Activated CD8-positive, alpha-beta memory T cell treated with anti-CD3 and anti-CD28 coated beads, Interleukin-2, amount 50 U/mL, for 24 hours (primary cell): ENCODE results near the gene HLA-C.
"Not testable (repeated sequence)": the region's sequence is repeated elsewhere in the genome, so short reads cannot be mapped to it uniquely, and the experiment has no call there.

Experiments
- DNase-seq: peaks from one replicate; pipeline ENCODE4 v3.0.0-alpha.2; 2020; ENCODE audit errors: extremely low read depth

Gene HLA-C

GRCh38 chr6:31271641-31272357 lies at the start of gene HLA-C:
Gene HLA-C (minus strand): TSS chr6:31272092. CDS start chr6:31272071, 21 bp downstream.
- DNase-seq, result peak; percentile 84

- DNase-seq, result no peak
Measured at GRCh38 chr6:31321005-31321707, 49.3 kb upstream of the HLA-C start.

DNA sequence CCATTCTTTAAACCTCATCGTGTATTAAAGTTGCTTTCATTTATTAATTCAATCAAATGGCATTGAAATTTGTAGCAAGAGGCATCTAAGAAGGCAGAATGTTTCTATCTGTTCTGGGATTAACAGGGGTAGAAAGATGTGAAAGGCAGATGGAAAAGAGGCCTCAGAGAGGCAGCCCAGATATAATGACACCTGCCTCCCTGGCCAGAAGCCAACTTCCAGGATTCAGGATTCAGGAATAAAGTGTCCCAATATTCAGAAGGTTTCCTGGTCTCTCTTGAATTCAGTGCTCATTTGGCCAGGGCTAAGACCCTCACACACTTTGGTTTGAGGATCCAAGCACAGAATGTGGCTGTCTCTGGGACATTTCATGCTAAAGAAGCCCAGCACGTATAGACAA lies 45.1 kb upstream of the HLA-C start:
- DNase-seq, result no peak

GRCh38 chr6:31309641-31310040 lies 37.7 kb upstream of the HLA-C start:
- no peak for DNase-seq

GRCh38 chr6:31308845-31309175 lies 36.9 kb upstream of the HLA-C start:
- no peak for DNase-seq

DNA sequence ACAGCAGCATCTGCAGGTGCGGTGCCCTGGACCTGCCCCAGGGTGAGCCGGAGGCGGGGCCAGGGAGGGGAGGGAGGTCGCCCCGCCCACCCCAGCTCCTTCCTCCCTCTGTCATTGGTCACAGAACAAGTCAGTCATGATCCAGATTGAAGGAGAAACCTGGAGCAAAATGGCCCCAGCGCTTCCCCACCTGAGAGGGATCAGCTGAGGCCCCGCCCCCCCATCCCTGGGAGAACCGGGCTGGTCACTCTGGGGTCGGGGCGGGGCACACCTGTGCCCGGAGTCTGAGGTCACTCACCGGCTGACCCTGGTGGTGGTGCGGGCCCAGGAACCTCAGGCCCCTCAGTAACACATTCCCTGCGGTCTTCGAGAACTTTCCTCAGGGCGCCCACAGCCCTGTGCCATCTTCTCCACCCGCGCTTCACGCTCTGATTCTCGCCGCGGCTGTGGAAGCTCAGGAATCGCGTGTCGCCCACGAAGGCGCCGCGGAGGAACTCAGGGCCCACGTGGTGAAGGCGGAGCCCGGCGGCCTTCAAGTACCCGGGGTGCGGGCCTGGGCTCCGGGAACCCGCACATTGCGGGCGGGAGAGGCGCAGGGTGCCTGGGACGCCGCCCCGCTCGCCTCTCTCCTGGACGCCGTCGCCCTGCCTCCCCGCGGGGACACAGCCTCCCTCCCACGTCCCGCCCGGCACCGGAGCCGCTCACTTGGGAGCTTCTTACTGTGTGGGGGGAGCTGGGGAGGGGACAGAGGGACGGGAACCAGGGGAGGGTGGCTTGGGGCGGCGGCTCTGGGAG lies 36.4 kb upstream of the HLA-C start:
- DNase-seq, result no peak

DNA sequence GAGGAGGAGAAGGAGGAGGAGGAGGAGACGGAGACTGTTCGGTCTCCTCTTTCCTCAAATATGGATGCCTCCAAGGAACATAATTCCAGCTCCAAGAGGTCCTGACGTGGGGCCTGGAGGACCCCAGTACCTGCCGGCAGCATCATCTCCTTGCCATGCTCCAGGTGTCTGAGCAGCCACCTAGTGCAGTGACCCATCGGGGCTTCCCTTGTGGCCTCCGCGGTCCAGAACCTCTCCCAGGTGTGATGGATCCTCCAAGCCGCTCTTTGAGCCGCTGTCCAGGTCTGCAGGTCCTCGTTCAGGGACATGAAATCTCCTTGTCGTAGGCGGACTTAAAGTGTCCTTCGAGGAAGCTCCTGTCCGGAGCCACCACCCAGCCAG lies 35.8 kb upstream of the HLA-C start:
- no peak for DNase-seq

- no peak for DNase-seq
Measured at GRCh38 chr6:31305703-31306219, 33.9 kb upstream of the HLA-C start.

DNA sequence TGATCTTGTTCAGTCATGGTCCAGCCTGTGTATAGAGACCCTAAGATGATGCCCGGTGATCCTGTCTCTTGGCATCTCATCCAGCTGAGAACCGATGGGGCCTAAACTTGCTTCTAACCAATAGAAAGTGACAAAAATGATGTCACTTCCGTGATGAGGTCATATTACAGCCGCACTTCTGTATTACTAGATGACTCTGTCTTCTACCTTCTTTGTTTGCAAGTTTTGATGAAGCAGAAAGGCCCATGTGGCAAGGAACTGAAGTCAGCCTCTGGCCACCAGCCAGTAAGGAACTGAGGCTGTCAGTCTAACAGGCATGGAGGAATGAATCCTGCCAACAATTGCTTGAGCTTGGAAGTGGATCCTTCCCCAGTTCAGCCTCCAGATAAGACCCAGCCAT lies 32.8 kb upstream of the HLA-C start:
- no peak for DNase-seq

GRCh38 chr6:31300797-31301196 lies 28.9 kb upstream of the HLA-C start:
- DNase-seq, result no peak

DNA sequence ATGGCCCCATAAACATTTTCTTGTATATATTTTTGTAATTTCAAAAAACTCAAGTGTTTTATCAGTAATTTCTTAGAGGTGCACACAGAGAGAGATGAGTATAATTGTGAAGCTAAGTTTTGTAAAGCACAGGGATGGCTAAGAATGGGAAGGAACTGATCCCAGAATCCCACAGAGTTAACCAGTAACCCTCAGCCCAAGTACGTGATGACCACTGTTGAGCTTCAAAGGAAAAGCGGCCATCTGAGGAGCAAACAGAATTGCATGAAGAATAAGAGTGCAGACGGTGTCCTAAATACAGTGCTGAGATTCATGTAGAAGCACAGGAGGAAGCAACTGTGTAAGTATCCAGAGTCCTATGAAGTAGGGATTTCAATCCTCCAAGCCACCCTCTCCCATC lies 28.1 kb upstream of the HLA-C start:
- no peak for DNase-seq

GRCh38 chr6:31299511-31299910 lies 27.6 kb upstream of the HLA-C start:
- DNase-seq, result no peak

GRCh38 chr6:31294056-31294455 lies 22.2 kb upstream of the HLA-C start:
- DNase-seq, result no peak

GRCh38 chr6:31293343-31293742 lies 21.5 kb upstream of the HLA-C start:
- no peak for DNase-seq

DNA sequence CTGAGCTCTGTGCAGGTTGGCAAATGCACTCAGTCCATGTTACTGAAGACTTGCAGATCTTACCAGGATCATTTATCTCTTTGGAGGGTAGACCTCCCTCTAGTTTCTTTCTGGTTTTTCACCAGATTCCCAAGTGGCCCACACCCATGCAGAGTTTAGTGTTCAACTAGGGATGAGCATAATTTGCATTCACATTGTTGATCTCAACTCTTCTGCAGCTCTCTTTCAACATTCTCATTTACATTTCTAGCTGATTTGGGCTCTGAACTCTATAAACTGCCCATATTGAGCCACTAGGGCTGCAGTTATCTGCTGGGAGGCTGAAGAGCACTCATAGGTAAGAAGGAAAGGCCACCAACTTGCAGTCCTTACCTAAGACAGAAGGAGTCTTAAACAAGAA lies 17.9 kb upstream of the HLA-C start:
- no peak for DNase-seq

DNA sequence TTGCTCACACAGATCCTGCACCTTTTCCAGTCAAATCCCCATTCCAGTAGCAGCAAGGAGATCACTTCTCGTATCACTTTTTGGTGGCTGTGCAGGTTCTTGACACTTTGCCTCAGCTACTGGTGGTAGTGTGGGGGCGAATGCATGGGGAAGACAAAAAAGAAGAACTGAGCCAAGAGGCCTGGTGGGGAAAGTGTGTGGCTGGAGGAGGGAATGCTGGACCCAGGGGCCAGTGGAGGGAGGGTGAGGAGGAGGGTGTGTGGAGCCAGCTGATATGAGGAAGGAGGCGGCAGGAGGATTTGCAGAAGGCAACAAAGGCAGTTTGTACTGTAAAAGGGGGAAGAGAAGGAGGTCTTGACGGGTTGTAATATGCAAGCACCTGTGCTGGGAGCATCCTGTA lies 15.7 kb upstream of the HLA-C start:
- DNase-seq, result no peak

GRCh38 chr6:31285982-31286381 lies 14.1 kb upstream of the HLA-C start:
- DNase-seq, result no peak

GRCh38 chr6:31285486-31285885 lies 13.6 kb upstream of the HLA-C start:
- no peak for DNase-seq

DNA sequence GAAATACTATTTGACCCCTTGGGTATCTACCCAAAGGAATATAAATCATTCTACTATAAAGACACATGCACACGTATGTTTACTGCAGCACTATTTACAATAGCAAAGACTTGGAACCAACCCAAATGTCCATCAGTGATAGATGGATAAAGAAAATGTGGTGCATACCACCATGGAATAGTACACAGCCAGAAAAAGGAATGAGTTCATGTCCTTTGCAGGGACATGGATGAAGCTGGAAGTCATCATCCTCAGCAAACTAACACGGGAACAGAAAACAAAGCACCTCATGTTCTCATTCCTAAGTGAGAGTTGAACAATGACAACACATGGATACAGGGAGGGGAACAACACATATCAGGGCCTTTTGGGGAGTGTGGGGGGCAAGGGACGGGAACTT lies 7.8 kb upstream of the HLA-C start:
- DNase-seq, result not testable (repeated sequence)

GRCh38 chr6:31272836-31273626 lies 1.1 kb upstream of the HLA-C start:
- DNase-seq, result no peak

DNA sequence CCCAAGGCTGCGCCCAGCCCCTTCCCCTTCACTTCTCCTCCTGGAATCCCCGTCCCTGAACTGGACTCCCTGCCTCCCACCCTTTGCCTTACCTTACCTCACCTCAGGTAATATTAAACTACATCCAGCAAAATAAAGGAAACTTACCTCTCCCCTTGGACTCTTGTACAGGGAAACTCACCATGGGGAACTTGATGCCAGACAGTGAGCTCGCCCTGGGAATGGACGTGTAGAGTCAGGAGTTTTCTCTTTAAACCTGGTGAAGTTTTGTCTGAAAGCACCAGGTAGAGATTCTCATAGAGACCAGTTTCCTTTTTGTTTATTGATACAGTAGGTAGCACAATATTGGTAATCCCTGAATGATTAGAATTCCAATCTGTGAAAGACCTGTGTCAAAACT lies 544 bp upstream of the HLA-C start:
- no peak for DNase-seq
